Stomach smooth muscle (tissue), 2 donors: ENCODE measurements around the gene AGAP1.

ENCODE experiments used
- H3K27ac ChIP-seq: one replicate; pipeline ENCODE4 v1.7.0; 2013; ENCODE audit warnings: mild to moderate bottlenecking, low read length, inconsistent platforms
- H3K27me3 ChIP-seq, 2 donors: one replicate each; pipeline ENCODE4 v1.7.0; 2013; ENCODE audit warnings: low read length in 2 of 2; ENCODE audit not compliant: insufficient read depth in 2 of 2, control insufficient read depth in 1 of 2
- H3K36me3 ChIP-seq, 2 donors: one replicate each; pipeline ENCODE4 v1.7.0; 2013; ENCODE audit warnings: low read length in 2 of 2; ENCODE audit not compliant: control insufficient read depth in 2 of 2, insufficient read depth in 2 of 2
- H3K4me1 ChIP-seq: one replicate; pipeline ENCODE4 v1.7.0; 2013; ENCODE audit warnings: low read length; ENCODE audit not compliant: control insufficient read depth, insufficient read depth
- H3K4me3 ChIP-seq, 2 donors: one replicate each; pipeline ENCODE4 v1.7.0; 2013; ENCODE audit warnings: low read length in 2 of 2
- H3K9ac ChIP-seq, 2 donors: one replicate each; pipeline ENCODE4 v1.7.0; 2013; ENCODE audit warnings: low read length in 2 of 2, mild to moderate bottlenecking in 1 of 2
- H3K9me3 ChIP-seq, 2 donors: one replicate each; pipeline ENCODE4 v1.7.0; 2013; ENCODE audit warnings: low read length in 2 of 2; ENCODE audit not compliant: control insufficient read depth in 2 of 2
- donor health status: healthy.
- donor health status: Pancreatic carcinoma.

The AGAP1 gene

DNA sequence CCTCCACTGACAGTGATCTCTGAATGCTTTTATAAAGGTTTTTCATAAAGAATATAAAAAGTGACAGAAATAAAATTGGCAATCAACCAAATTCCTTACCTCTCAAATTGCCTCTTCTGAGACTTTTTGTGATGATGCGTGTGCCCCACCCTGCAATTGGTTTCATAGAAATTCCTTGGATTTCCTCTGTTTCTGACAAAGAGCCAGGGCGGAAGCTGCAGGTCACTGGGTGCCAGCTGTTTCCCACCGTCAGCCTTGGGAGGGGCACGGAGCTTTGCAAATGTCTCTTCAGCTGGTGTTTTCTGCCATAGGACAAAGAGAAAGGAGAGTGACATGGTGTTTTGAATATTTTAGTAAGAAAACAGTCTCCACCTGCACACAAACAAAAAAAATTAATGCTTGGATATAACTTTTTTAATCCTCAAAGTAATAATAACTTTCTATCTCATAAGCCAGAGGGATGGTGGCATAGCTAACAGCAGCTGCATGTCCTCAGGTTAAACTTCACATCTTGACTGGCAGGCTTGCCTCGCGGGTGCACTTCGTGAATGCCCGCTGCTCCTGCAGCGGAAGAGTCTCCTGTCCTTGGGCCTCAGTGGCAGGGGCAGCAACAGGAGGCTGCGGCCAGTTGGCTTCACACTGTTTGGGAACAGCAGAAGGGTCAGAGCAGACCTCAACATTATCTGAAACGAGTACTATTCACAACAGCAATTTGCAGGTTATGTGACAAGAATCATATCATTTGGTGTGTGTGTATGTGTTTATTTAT is 24.7 kb downstream of the AGAP1 start:
- H3K4me3 ChIP-seq: no peak overlapping the region
- peaks cover 26% of the 10 kb centered on the region for H3K4me1 ChIP-seq
- no peaks in the 10 kb centered on the region for H3K36me3 ChIP-seq
- no peaks in the 10 kb centered on the region for H3K9me3 ChIP-seq
- no peak overlapping the region for H3K9ac ChIP-seq
- no peak overlapping the region for H3K27ac ChIP-seq
- H3K27me3 ChIP-seq: no peaks in the 10 kb centered on the region

DNA sequence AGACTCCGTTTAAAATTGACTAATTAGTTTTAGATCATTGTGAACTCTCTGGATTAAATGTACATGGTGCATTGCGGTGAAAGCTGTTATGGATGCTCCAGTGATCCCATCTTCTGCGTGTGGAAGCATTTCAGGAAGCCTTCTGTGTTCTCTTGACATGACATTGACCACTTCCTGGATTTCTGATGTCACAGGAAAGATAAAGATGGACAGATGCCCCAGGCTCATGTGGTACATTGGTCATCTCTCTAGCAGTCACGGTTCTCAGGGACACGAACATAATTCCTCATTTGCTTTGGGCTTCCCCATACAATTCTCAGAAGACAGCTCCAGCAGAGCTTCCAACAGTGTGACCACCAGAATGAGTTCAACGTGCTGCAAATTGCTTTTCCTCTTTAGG is 26.9 kb downstream of the AGAP1 start:
- H3K4me3 ChIP-seq: no peak overlapping the region
- no peaks in the 10 kb centered on the region for H3K9me3 ChIP-seq
- no peak overlapping the region for H3K9ac ChIP-seq
- H3K27ac ChIP-seq: no peak overlapping the region
- peaks cover 13% of the 10 kb centered on the region for H3K4me1 ChIP-seq
- H3K27me3 ChIP-seq: no peaks in the 10 kb centered on the region
- H3K36me3 ChIP-seq: no peaks in the 10 kb centered on the region

DNA sequence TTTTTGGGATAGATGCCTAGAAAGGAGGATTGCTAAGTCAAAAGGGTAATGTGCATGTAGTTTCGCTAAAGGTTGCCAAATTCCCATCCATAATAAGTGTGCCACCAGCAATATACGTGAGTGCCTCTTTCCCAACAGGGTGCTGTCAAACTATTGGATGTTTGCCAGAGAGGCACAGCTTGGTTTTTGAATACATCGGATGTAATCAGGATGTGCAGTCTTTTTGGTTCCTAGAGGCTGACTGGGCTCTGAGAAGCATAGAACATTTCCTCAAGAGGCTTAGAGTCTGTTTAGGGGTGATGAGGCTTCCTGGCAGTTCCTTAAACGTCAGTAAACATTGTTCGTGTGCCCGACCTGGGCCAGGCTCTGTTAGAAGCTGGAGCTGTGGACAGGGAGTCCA is 28.0 kb downstream of the AGAP1 start:
- H3K27ac ChIP-seq: no peak overlapping the region
- no peaks in the 10 kb centered on the region for H3K27me3 ChIP-seq
- no peak overlapping the region for H3K4me3 ChIP-seq
- no peak overlapping the region for H3K9ac ChIP-seq
- peaks cover 13% of the 10 kb centered on the region for H3K4me1 ChIP-seq
- no peaks in the 10 kb centered on the region for H3K36me3 ChIP-seq
- H3K9me3 ChIP-seq: no peaks in the 10 kb centered on the region

DNA sequence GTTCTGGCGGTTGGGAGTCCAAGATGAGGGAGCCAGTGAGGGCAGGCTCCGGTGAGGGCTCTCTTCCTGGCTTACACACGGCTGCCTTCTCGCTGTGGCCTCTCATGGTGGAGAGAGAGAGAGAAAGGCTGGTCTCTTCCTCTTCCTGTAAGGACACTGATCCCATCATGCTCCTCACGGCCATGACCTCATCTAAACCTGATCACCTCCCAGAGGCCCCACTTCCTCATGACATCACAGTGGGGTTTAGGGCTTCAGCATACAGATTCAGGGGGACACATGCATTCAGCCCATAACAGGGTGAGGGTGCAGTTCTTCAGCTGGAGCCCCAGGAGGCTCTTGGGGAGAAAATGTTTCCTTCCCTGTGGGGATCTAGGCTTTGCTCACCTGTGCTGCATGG is 29.2 kb downstream of the AGAP1 start:
- H3K36me3 ChIP-seq: no peaks in the 10 kb centered on the region
- no peaks in the 10 kb centered on the region for H3K9me3 ChIP-seq
- no peak overlapping the region for H3K27ac ChIP-seq
- H3K4me3 ChIP-seq: no peak overlapping the region
- no peaks in the 10 kb centered on the region for H3K27me3 ChIP-seq
- H3K9ac ChIP-seq: no peak overlapping the region
- H3K4me1 ChIP-seq: peaks cover 17% of the 10 kb centered on the region

DNA sequence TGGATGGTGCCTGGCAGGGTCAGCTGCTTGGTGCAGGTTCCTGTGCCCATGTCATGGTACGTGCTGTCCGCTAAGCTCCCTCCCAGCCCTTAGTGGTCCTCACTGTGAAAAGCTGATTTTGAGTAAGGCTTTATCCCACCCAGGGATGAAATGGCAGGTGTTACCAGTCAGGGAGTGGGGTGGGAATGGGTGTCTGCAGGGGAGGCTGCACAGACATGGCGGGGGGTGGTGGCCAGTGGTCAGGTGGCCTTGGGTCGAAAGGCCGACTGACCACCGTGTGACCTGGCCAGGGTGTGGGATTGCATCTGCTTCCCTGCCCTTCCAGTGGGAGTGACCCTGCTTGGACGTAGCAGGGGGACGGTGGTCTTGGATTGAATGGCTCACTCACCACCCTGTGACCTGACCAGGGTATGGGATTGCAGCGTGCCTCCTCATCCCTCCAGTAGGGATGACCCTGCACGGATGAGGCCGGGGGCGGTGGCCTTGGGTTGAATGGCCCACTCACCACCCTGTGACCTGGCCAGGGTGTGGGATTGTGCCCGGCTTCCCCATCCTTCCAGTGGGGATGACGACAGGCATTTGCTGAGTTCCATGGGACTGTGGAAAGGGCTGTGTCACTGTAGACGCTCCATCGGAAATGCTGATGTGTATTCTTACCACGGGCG is 29.8 kb downstream of the AGAP1 start:
- Histone ChIP-seq H3K4me1 (peaks cover 17% of the 10 kb centered on the region), H3K27ac (no peak overlapping the region), H3K27me3 (no peaks in the 10 kb centered on the region), H3K4me3 (no peak overlapping the region), H3K9ac (no peak overlapping the region), H3K36me3 (no peaks in the 10 kb centered on the region), H3K9me3 (no peaks in the 10 kb centered on the region)

DNA sequence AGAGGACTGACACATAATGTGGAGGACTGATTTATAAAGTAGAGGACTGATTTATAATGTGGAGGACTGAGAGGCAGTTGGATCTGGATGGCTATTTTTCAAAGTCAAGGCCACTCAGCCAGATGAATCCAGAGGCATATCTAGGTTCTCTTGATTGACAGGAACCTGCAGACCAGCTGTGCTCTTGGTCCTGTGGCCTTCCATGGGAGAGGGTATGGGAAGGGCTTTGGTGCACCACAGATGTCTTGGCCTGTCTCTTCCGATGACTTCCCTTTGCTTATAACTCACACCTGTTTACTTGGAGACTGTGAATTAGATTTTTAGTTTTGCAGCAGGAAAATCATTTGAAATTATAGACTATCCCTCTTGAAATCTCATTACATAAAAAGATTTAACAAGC is 32.3 kb downstream of the AGAP1 start:
- Histone ChIP-seq H3K4me3 (no peak overlapping the region), H3K9ac (no peak overlapping the region), H3K9me3 (peaks cover 5 to 6% of the 10 kb centered on the region in 2 donors), H3K27me3 (no peaks in the 10 kb centered on the region), H3K36me3 (no peaks in the 10 kb centered on the region), H3K27ac (no peak overlapping the region), H3K4me1 (peaks cover 17% of the 10 kb centered on the region)

DNA sequence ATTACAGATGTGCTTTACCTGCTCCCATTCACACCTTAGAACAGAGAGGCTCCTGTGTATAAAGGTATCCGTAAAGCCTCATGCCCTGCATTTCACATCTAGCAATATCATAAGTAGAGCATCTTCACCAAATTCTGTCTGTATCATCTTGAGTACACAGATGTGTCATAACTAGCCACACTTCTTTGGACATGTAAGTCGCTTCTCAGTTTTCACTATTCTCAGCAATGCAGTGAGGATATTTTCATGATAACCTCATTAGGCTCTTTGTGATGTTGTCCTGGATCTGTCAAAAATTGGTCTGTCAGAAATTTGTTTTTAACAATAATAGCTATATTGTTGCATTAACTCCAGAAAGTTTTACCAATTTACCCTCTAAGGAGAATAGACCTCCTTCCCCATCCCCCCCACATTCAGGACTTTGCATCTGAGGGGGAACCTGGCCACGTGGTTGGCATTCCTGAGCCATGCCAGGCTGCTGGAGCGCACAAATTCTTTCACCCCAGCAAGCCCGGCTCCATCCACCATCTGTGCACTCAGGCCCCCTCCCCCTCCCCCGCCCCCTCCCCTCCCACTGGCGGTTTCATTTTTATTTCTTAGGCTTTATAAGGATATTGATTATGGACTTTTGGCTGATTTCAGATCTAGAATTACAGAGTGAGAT is 34.1 kb downstream of the AGAP1 start:
- peaks cover 5 to 6% of the 10 kb centered on the region in 2 donors for H3K9me3 ChIP-seq
- H3K9ac ChIP-seq: no peak overlapping the region
- H3K36me3 ChIP-seq: no peaks in the 10 kb centered on the region
- H3K4me1 ChIP-seq: peaks cover 7% of the 10 kb centered on the region
- no peak overlapping the region for H3K4me3 ChIP-seq
- no peaks in the 10 kb centered on the region for H3K27me3 ChIP-seq
- no peak overlapping the region for H3K27ac ChIP-seq

DNA sequence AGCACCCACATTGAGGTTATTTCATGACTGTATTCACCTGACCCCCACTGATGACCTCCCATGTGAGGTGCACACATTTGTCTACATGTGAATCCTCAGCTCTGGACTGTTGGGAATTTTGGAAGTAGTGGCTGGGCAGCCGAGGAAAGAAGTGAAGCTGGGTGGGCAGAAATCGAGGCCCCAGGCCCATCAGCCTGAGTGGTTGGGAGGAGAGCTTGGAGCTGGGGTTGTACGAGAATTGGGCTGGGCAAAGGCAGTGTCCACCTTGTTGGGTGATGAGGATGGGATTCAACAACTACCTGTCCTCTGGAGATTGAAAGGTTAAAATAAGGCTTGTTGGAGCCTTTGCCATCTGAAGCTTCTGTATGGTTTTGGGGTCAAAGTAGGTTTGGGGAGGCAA is 35.8 kb downstream of the AGAP1 start:
- H3K4me3 ChIP-seq: no peak overlapping the region
- H3K4me1 ChIP-seq: peaks cover 7% of the 10 kb centered on the region
- H3K9me3 ChIP-seq: peaks cover 5 to 6% of the 10 kb centered on the region in 2 donors
- H3K9ac ChIP-seq: no peak overlapping the region
- no peak overlapping the region for H3K27ac ChIP-seq
- H3K36me3 ChIP-seq: no peaks in the 10 kb centered on the region
- H3K27me3 ChIP-seq: no peaks in the 10 kb centered on the region

DNA sequence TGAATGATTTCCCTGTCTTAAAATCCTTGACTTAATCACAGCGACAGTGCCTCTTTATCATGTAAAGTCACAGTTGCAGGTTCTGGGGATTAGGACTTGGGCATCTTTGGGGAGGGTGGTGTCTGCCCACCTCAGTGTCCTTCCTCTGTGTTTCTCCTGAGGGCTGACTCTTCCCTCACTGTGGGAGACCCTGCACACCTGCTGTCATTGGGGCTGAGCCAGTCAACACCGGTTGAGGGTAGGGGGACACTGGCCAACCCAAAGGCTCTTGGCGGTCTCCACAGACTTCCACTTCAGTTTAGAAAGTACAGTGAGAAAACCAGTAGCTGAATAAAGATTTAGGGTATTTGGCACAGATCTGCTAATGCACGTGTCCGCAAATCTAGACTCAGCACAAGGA is 36.9 kb downstream of the AGAP1 start:
- Histone ChIP-seq H3K27ac (no peak overlapping the region), H3K9ac (no peak overlapping the region), H3K36me3 (no peaks in the 10 kb centered on the region), H3K4me3 (no peak overlapping the region), H3K27me3 (no peaks in the 10 kb centered on the region), H3K9me3 (peaks cover 5 to 6% of the 10 kb centered on the region in 2 donors), H3K4me1 (peaks cover 7% of the 10 kb centered on the region)

DNA sequence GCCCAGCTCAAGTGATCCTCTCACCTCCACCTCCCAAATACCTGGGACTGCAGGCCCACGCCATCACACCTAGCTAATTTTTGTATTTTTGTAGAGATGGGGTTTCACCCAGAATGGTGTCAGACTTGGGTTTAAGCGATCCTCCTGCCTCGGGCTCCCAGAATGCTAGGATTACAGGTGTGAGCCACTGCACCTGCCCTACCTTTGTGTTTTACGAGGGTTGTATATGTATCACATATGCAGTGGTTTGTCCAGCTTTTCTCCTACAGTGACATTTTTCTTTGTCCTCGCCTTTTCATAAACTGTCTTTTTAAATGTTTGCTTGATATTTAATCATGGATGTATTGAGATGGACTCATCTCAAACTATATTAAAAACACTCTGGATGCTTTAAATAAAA is 38.5 kb downstream of the AGAP1 start:
- Histone ChIP-seq H3K9me3 (peaks cover 5 to 6% of the 10 kb centered on the region in 2 donors), H3K9ac (no peak overlapping the region), H3K4me3 (no peak overlapping the region), H3K4me1 (peaks cover 6% of the 10 kb centered on the region), H3K27ac (no peak overlapping the region), H3K36me3 (no peaks in the 10 kb centered on the region), H3K27me3 (no peaks in the 10 kb centered on the region)

DNA sequence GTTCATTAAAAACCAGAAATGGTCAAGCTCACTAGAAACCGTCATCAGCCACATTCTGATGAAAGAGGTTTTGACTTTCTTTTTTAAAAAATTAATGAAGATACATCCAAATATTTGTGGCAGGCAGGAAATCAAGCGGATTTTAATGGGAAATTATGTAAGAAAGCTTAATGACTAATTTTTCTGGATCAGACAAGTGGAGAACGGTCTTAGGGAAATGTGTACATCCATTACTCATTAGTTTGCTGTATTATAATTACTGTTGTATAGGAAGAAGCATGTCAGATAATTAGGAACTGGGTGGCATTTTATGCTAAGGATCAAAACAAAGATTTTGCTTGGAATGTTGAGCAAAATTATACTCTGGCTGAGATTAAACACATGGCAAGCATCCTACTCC is 39.4 kb downstream of the AGAP1 start:
- Histone ChIP-seq H3K9ac (no peak overlapping the region), H3K4me3 (no peak overlapping the region), H3K4me1 (peaks cover 2% of the 10 kb centered on the region), H3K27me3 (no peaks in the 10 kb centered on the region), H3K9me3 (peaks cover 5 to 6% of the 10 kb centered on the region in 2 donors), H3K36me3 (no peaks in the 10 kb centered on the region), H3K27ac (no peak overlapping the region)
